ENCODE measurements around the gene SRGAP1.
"Not testable (repeated sequence)": the region's sequence is repeated elsewhere in the genome, so short reads cannot be mapped to it uniquely, and the experiment has no call there.

The SRGAP1 gene

GRCh38 chr12:63867053-63867452 is 22.6 kb downstream of the SRGAP1 start:
- no peak overlapping the region for H3K4me3 ChIP-seq (ENCODE audit: low read depth, low read length)
- TF ChIP-seq, protein P1, sequence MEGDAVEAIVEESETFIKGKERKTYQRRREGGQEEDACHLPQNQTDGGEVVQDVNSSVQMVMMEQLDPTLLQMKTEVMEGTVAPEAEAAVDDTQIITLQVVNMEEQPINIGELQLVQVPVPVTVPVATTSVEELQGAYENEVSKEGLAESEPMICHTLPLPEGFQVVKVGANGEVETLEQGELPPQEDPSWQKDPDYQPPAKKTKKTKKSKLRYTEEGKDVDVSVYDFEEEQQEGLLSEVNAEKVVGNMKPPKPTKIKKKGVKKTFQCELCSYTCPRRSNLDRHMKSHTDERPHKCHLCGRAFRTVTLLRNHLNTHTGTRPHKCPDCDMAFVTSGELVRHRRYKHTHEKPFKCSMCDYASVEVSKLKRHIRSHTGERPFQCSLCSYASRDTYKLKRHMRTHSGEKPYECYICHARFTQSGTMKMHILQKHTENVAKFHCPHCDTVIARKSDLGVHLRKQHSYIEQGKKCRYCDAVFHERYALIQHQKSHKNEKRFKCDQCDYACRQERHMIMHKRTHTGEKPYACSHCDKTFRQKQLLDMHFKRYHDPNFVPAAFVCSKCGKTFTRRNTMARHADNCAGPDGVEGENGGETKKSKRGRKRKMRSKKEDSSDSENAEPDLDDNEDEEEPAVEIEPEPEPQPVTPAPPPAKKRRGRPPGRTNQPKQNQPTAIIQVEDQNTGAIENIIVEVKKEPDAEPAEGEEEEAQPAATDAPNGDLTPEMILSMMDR (IDR thresholded peaks at IDR 0.05; ENCODE audit: insufficient read depth, low read depth, low read length, missing control alignments) = no peak
- DNase-seq (ENCODE audit: low read depth) = no peak

GRCh38 chr12:63869656-63870055 is 25.2 kb downstream of the SRGAP1 start:
- H3K4me3 ChIP-seq (ENCODE audit: low read depth, low read length) = no peak overlapping the region
- no peak for DNase-seq (ENCODE audit: low read depth)
- TF ChIP-seq, protein P1 (IDR thresholded peaks at IDR 0.05; ENCODE audit: insufficient read depth, low read depth, low read length, missing control alignments) = no peak

GRCh38 chr12:63870838-63871237 is 26.3 kb downstream of the SRGAP1 start:
- no peak for DNase-seq (ENCODE audit: low read depth)
- no peak overlapping the region for H3K4me3 ChIP-seq (ENCODE audit: low read depth, low read length)
- TF ChIP-seq, protein P1 (IDR thresholded peaks at IDR 0.05; ENCODE audit: insufficient read depth, low read depth, low read length, missing control alignments) = no peak

GRCh38 chr12:63874897-63875480 is 30.5 kb downstream of the SRGAP1 start:
- DNase-seq (ENCODE audit: low read depth) = no peak
- no peak overlapping the region for H3K4me3 ChIP-seq (ENCODE audit: low read depth, low read length)
- TF ChIP-seq, protein P1 (IDR thresholded peaks at IDR 0.05; ENCODE audit: insufficient read depth, low read depth, low read length, missing control alignments) = no peak

- DNase-seq (ENCODE audit: low read depth) = no peak
- no peak overlapping the region for H3K4me3 ChIP-seq (ENCODE audit: low read depth, low read length)
- TF ChIP-seq, protein P1 (IDR thresholded peaks at IDR 0.05; ENCODE audit: insufficient read depth, low read depth, low read length, missing control alignments) = no peak
Measured at GRCh38 chr12:63875703-63876102, 31.2 kb downstream of the SRGAP1 start.

- TF ChIP-seq, protein P1 (IDR thresholded peaks at IDR 0.05; ENCODE audit: insufficient read depth, low read depth, low read length, missing control alignments) = no peak
- no peak overlapping the region for H3K4me3 ChIP-seq (ENCODE audit: low read depth, low read length)
- DNase-seq (ENCODE audit: low read depth) = no peak
Measured at GRCh38 chr12:63876980-63877379, 32.5 kb downstream of the SRGAP1 start.

- TF ChIP-seq, protein P1 (IDR thresholded peaks at IDR 0.05; ENCODE audit: insufficient read depth, low read depth, low read length, missing control alignments) = no peak
- no peak for DNase-seq (ENCODE audit: low read depth)
- no peak overlapping the region for H3K4me3 ChIP-seq (ENCODE audit: low read depth, low read length)
Measured at GRCh38 chr12:63877693-63878092, 33.2 kb downstream of the SRGAP1 start.

DNA sequence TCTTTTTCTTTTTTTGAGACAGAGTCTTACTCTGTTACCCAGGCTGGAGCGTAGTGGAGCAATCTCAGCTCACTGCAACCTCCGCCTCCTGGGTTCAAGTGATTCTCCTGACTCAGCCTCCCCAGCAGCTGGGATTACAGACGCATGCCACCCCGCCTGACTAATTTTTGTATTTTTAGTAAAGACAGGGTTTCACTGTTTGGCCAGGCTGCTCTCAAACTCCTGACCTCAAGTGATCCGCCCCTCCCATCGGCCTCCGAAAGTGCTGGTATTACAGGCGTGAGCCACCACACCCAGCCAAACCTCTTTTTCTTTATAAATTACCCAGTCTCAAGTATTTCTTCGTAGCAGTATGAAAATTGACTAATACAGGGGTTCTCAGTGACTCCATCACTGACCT is 35.7 kb downstream of the SRGAP1 start:
- not testable (repeated sequence) for DNase-seq (ENCODE audit: low read depth); H3K4me3 ChIP-seq (ENCODE audit: low read depth, low read length)
